A204.1 (cell line): ENCODE results near the gene FLNB.
"Not testable (repeated sequence)": the region's sequence is repeated elsewhere in the genome, so short reads cannot be mapped to it uniquely, and the experiment has no call there.

Experiments used
- FAIRE-seq: peaks from 2 replicates; lab custom pipeline; 2012; peaks lifted over from hg19 to GRCh38; lab: Jason Lieb, UNC

FLNB gene

DNA sequence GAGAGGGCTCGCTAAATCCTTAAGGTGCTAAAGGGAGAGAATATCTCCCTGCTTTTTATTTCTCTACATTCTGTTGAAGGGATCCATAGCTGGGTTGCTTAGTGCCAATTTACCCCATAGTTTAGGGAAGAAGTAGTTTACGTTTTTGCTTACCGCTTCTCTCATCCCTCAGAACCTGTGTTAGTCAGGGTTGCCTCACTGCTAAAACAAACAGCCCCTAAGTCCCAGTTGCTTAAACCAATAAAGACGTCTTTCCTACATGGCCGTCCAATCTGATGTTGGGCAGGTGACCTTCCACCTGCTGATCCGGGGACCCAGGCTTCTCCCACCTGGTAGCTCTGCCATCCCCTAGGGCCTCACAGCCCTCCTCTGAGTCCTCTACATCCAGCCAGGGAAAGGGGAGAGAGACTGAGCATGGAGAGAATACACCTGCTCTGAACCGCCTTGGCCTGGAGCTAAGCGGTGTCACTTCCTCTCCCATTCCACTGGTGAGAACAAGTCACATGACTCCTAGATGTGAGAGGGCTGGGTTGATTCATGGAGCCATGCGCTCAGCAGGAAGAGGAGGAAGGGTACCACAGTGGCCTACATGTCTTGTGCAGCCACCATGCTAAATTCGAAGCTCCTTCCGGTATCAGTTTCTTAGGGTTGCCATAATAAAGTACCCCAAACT is 176.2 kb downstream of the FLNB start:
- FAIRE-seq = no peak

DNA sequence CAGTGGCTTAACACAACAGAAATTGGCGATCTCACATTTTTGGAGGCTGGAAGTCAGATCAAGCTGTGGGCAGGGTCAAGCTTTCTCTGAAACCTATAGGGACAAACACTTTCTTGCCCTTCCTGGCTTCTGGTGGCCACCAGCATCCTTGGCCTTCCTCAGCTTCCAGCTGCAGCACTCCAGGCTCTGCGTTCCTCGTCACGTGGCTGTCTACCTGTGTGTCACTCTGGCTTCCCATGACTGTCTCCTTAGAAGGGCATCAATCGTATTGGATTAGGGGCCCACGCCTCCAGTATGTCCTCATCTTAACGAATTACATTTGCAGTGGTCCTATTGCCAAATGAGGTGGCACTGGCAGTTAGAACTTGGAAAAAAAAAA is 176.7 kb downstream of the FLNB start:
- FAIRE-seq = no peak

DNA sequence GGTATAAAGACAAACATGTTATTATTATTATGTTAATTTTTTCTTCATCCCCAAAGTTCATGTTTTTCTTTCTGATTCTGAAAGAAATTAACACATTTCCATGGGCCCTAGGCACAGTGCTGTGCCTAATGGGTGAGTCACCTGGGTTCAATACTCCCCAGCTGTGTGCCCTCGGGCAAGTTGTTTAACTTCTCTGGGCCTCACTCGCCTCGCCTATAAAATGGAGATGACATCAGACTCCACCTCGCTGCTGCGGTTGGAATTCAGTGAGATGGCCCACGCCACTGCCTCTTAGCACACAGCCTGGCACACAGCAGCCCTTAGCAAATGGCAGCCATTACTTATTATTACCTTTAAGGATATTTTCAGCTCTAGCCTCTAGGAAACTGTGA is 179.9 kb downstream of the FLNB start:
- FAIRE-seq = no peak

DNA sequence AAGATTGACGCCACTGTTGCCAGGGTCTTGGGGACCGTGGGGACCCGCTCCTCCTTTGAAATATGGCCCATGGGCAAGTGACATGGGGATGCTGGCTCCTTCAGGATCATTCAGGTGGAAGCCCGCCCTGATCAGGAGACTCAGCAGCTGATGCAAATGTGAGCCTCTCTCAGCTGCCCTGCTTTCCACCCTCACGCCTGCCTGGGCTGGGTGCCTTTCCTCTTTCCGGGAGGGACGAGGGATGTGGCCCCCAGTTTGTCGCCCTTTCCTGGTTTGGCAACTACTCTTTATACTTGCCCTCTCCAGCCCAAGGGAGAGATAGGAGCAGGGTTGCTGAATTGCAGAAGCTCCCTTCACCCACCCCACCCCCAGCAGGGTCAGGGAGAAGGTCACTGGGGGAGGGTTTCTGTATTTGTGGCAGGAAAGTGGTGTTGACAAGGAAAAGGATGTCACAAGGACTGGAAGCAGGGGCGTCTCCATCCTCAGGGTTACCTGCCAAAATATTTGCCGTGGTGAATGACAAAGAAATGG is 180.8 kb downstream of the FLNB start:
- no peak for FAIRE-seq

DNA sequence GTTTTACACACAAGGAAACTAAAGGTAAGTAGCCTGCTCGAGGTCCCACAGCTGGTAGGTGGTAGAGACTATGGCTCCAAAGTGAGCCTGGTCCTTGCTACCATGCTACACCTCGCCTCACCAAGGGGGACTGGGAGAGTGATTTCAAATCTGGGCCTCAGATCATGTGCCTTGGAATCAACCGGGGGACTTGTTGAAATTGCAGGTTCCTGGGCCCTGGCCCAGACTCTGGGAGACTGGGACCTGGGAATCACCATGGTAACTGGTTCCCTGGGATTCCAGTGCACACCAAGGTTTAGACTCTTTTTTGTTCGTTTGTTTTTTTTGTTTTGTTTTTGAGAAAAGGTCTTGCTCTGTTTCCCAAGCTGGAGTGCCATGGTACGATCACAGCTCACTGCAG is 181.5 kb downstream of the FLNB start:
- FAIRE-seq = no peak

DNA sequence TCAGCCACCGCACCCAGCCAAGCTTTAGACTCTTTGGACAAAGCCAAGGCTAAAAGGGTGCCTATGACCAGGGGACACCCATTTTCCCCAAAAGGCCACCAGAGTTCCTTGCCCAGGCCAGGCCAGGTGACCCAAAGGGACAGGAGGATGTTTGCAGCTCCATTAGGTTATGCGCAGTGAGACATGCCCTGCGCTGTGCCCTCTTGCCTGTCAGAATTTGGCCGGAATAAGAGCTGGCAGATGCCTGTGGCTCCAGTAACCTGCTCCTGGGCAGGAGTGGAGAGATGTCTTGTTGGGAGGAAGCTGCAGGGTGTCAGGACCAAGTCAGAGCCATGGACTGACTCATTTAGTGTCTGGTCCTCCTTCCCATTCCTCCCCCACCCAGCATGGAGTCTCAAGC is 182.1 kb downstream of the FLNB start:
- no peak for FAIRE-seq

DNA sequence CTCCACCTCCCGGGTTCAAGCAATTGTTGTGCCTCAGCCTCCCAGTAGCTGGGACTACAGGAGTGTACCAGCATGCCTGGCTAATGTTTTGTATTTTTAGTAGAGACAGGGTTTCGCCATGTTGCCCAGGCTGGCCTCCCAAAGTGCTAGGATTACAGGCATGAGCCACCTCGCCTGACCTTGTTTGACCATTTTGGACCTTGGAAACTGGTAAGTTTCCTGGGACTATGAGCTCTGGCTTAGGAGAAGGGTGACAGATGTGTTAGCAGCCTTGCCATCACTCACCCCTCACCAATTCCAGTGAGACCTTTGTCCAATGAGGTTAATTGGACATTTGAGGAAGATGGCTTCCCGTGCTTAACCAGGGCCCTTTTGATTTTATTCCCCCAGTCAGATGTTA is 182.7 kb downstream of the FLNB start:
- no peak for FAIRE-seq

DNA sequence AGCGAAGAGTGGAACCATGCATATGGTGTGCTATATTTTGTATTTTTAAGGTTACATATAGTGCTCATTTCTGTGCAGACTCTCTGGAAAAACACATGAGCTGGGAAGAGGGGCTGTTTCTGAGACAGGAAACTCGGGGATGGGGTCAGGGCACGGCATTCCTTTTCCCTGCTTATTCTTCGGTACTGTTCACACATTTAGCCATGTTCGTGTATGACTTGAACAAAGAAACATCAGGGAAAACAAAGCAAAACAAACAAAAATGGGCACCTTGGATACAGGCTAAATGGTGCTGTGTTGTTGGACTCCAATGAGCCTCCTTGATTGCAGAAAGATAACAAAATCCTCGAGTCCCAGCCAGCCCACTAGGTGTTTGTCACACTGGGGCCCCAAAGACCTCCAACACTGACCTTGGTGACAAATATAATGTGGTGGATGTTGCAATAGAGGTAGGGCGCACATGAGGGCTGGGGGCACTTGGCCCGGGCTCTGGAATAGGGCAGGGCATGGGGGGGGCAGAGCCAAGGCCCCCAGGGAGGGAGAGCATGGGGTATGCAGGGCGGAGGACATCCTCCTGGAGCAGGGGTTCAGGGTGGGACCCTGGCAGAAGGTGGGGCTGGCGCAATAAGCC is 183.3 kb downstream of the FLNB start:
- FAIRE-seq = no peak

DNA sequence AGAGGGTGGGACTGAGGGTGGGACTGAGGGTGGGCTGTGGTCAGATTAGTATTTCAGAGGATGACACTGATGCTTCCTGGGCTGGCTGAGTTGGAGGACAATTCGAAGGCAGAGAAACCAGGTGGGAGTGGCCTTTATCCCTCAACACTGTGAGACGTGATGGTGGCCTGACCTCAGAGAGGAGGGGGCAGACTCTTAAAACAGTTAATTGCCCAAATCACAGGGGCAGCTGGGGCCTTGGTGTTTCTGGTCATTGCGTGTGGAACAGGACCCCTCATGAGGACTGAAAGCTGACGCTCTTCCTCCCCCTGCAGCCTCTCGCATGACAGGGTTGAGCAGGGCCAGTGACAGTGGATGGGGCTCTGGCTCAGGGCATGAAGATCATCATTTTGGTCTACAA is 183.8 kb downstream of the FLNB start:
- no peak for FAIRE-seq

DNA sequence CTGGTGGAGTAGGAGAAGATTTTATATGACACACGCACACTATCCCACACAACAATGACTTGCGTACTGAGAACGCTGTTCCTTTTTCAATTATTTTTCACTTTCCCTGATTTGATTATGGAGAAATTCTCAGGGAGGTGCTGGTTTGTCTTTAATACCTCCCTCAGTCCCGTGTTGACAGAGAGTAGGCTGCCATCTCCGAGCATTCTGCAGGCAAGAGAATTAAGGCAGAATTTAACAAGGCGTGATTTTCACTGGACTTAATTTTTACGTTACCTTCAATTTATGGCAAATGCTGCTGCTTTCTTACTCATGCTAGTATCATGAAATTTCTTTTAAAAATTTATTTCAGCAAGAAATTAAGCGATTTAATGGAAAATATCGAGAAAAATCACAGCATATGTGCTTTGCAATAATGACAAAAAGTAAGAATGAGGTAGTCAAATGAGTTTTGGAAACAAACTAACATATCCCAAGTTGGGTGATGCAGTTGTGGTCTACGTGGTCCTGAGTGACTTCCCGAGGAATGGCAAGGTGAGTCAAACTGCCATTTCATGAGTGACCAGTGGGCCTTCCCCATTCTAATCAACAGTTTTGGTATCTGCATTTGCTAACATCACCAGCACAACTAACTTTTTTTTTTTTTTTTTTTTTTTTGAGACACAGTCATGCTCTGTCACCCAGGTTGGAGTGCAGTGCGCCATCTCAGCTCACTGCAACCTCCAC is 185.6 kb downstream of the FLNB start:
- no peak for FAIRE-seq

DNA sequence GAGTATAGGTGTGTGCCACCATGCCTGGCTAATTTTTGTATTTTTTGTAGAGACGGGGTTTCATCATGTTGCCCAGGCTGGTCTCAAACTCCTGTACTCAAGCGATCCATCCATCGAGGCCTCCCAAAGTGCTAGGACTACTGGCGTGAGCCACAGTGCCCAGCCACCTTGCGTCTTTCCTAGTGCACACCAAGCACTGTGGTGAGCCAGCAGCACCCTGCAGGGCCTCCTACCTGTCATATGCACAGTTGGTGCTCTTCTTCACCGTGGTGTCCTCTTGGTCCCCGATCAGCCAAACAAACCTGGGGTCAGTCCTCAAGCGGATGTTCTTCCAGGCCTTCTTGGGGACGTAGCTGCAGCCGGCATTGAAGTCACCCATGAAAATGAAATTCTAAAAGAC is 189.4 kb downstream of the FLNB start:
- FAIRE-seq = no peak

DNA sequence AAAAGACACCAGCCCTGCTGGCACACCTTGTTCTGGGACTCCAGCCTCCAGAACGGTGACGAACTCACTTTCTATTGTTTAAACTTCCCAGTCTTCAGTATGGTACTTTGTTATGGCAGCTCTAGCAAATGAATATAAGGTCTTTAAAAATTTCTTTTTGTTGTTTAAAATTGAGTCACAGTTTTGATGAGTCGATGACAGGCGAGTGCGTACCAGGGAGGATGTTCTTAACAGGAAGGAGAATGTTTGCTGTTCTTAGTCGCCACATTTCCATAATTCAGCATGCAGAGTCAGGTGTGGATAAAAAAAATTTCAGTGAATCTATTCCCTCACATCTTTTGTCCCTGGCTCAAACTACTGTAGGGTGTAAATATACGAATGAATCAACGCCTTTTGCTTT is 190.1 kb downstream of the FLNB start:
- no peak for FAIRE-seq

DNA sequence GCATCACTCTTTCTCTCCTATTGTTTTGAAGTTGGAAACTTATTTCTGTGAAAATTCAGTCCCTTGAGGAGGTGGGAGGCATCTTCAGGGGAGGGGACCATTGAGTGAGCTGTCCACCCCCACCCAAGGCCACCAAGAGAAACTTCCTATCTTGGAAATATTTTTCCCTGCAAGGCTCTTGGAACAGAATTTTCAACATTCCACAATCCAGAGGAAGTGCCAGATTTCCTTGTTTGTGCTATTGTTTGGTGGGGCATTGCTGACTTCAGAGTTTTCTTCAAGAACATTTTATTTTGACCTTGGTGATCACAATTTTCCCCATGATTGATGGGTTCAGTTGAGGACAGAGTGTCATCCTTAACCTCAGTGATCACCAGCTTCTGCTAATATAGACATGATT is 190.6 kb downstream of the FLNB start:
- FAIRE-seq = no peak

DNA sequence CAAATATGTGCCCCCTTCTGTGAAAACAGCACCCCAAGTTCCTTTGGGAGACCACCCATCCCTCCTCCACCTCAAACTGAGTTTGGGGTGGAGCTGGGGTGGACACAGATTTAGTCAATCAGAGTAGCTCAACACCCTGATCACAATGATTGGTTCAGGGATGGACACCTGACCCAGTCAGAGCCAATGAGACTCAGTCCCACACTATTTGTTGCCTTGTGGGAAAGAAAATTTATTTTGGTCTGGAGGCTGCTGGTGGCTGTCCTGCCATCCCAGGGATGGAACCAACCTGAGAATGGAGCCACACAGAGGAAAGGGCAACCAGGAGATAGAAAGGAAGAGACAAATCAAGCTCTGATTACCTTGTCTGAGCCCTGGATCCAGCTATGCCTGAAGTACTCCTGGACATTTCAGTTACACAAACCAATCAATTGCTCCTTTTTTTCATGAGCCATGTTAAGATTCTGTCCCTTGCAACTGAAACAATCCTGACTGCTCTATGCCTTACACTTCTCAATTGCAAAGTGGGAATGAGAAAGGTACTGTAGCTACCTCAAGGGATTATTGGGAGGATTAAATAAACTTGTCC is 192.0 kb downstream of the FLNB start:
- no peak for FAIRE-seq

DNA sequence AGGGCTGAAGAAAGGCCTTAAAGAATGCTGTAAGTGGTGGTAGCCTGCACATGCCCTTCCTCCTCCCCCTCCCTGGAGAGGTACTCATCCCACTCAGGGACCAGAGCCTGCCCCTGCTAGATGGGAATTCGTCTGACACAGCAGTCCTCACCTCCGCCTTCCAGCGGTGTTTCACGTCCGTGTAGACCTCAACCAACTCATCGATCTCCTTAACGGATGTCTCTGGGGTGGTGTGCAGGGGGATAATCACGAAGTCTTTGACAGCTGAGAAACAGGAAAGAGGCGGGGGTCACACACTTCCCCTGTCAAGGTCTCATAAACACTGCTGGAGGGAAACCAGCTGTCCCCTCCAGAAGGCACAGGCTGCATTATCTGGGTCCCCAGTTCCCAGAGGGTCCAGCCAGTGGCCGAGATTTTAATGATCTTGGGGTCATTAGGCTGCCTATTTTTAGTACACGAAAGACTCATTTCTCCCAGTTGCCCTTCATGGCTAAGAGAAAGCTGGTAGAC is 192.7 kb downstream of the FLNB start:
- no peak for FAIRE-seq

DNA sequence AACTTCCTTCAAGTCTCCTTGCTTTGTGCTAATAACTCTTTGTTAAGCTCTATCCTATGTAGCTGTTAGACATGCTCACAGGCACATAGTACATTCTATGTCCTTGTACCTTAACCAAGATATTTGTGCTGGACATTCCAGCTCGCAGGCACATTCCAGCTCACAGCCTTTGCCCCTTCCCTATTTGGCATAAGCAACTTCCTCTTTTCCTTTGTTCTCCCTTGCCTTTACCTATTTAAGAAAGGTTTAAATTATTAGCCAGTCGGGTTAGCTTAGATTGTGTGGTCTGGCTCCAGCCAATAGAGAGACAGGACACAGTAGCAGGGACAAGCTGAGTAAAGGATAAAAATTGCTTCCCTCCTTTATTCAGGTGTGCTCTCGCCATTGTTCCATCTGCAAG is 193.2 kb downstream of the FLNB start:
- not testable (repeated sequence) for FAIRE-seq

DNA sequence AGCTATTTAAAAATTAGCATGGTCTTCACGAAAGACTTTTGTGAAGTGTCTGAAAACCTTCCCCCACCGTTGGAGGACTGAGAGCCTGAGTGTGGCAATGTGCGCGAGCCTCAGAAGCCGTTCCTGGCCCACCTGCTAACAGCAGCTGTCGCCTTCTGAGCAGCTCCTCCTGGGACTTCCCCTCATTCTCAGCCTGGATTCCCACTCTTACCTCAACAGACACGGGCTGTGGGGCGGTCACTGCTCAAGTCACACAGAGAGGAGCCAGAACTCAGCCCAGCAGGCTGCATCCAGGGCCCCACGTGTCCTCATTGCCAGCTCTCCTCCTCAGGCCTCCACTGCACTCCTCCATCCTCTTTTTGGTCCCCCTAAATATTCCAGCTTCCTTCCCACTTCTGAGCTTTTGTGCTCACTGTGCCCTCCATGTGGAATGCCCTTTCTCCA is 194.7 kb downstream of the FLNB start:
- FAIRE-seq = no peak

DNA sequence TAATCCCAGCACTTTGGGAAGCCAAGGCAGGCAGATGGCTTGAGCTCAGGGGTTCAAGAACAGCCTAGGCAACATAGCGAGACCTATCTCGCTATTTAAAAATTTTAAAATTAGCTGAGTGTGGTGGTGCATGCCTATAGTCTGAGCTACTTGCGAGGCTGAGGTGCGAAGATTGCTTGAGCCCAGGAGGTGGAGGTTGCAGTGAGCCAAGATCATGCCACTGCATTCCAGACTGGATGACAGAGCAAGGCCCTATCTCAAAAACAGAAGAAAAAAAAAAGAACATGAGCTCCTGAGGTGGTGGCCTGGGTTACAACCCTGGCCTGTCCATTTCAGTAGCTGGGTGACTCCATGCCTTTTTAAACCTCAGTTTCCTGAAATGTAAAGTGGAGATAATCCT is 195.3 kb downstream of the FLNB start:
- FAIRE-seq = no peak

DNA sequence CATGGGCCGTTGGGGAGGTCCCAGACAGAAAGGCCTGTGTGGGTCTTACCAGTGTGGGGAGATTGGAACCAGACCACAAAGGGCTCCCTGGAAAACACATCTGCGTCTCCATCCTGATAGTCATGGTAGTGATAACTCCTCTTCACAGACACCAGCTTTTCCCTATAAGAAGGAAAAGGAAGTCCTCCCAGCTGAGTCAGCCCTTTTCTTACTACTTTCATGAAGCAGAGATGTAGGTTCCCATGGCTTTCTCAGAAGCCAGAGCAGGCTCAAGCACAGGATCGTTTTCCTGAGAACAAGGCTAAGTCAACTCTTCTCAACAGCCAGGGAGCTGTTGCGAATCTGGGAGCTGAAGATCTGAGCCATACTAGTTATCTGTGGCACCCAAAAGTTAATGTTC is 196.5 kb downstream of the FLNB start:
- no peak for FAIRE-seq

DNA sequence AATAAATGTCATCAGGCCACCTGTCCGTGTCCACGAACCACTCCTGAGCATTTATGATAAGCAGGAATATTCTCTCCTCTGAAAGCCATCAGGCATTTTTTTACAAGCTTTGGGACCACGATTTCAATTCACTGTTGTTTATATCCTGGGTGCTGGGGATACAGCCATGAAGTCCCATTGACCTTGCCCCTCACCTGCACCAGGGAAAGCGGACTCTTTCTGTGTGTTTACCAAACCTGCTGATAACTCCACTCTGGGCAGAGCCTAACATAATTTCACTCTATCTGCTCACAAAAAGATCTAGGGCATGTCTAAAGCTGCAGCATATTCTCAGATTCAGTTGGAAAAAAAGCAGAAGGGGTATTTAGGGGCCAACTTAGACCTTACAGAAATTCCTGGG is 197.8 kb downstream of the FLNB start:
- FAIRE-seq = no peak

DNA sequence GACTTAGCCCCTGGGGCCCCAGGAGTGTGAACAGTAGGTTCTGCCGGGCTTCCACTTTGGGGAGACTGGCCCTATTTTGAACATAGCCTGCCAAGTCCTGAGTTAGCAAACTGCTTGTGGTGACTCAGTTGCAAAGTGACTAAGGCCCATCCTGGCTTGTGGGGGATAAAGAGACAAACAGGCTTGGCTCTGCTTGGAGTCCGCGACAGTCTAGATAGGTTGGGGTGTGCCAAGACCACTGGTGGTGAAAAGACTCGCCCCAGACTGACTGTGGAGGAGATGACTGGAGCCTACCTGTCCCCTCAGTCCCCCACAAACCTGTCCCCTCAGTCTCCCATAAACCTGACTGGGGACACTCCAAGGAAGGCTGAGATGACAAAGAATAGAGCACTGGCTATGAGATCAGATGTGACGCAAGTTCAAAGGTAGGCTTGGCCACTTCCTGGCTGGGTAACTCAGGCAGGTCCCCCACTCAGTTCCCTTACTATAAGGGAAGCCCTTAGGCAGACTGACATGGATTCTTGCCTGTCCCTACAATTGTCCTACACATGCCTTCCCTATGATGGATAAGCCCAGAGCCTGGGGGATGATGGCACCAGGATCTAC is 198.3 kb downstream of the FLNB start:
- no peak for FAIRE-seq

DNA sequence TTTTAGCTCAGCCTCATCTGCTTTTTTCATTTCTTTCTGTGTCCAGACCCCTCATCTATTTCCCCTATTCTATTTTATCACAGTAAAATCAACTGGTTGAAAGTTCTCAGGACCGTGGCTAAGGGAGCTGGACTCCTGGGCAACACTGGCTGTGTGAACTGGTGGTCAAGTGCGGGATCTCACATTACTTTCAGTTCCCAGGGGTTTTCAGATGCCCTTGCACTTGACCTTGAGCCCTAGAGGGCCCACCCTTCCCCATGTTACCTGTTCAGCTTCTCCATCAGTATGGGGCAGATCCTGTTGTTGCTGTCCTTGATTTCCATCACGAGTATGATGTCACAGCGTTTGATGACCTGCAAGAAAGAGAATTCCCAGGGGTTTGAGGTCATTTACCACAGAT is 199.7 kb downstream of the FLNB start:
- FAIRE-seq = no peak

DNA sequence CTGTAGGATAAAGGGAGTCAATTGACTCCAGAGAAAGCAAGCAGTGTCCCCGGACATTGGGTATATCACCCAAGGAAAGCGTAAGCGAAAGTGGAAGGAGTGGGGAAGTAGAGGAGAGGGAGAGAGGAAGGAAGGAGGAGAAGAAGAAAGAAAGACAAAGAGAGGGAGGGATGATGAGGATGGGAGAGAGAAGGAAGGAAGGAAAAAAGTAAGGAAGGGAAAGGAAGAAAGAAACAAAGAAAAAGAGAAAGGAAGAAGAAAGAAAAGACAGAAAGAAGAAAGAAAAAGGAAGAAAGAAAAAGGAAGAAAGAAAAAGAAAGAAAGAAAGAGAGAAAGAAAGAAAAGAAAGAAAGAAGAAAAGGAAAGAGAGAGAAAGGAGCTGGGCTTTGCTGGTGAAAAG is 201.7 kb downstream of the FLNB start:
- no peak for FAIRE-seq
